ENCODE results near the gene LRIG1.

DNA sequence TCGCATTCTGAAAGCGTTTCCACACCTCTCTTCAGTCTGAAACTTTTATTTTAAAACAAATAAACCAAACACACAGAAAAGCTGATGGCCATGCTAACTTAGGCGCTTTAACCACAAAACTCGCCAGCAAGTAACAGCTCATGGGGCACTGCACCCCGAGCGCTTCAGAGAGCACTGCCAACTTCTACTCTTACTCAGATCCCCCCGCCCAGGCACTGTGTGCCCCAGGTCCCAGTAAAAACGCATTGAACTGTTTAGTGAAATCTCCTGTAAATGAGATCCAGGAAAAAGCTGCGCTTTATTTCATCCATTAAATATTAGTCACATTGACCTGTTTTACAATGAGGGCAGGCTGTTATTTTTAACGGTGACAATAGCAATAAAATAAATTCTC lies 99.7 kb downstream of the LRIG1 start:
- TF ChIP-seq REST (IDR thresholded peaks at IDR 0.05; ENCODE audit: insufficient read depth in 1 of 2, low read depth in 2 of 2, low read length in 1 of 2) = no peak
- TF ChIP-seq CTCF (IDR thresholded peaks at IDR 0.05) = no peak
- no peak for TF ChIP-seq SIN3A (IDR thresholded peaks at IDR 0.05; ENCODE audit: borderline replicate concordance, insufficient read depth, low read depth, low read length)

Measured in Panc1 (cell line).